Measurements from ENCODE around the gene SLC66A1. TPM values are rescaled to one million over a fixed set of nuclear protein-coding genes. Genes with fewer than 3 reads are reported as not detected.

SLC66A1 gene
- total and polyA plus RNA-seq, 2 donors (not counting 3 experiments of a cell fraction or from before 2014, with no cell fraction given): 15.3 to 32.6 TPM

- dilution Hi-C loops (cut with MboI; ENCODE audit: extremely low pct_ligation_motif_present, low sequenced_read_pairs): no loop called here
- peaks cover 2% of the 10 kb centered on the region for H4K20me1 ChIP-seq (replicated peaks; ENCODE audit: control insufficient read depth, extremely low read depth, insufficient read depth, low read length)
- CTCF ChIA-PET: interaction anchor here (1.6 kb wide), 1 partner anchor 13 kb away, joined by 6 read pairs; no protein-coding TSS in a partner anchor
These were observed 65.9 kb downstream of the SLC66A1 start for GRCh38 chr1:19377812-19378718.

More at GRCh38 chr1:19377812-19378718, 65.9 kb downstream of the SLC66A1 start:
- Histone ChIP-seq H3K79me2 (ENCODE audit: control insufficient read depth, insufficient read depth, low read length) (peaks cover 2% of the 10 kb centered on the region), H3K9me1 (replicated peaks; ENCODE audit: control insufficient read depth, extremely low read depth, insufficient read depth, low read length) (no peaks in the 10 kb centered on the region), H2AFZ (ENCODE audit: low read depth, low read length) (no peak overlapping the region), H3K4me3 (replicated peaks in 1 of 3; ENCODE audit: insufficient read depth in 1 of 3, low read depth in 1 of 3, low read length in 3 of 3) (no peak overlapping the region), H3K4me2 (ENCODE audit: insufficient read depth, low read length) (no peak overlapping the region), H3K36me3 (ENCODE audit: control insufficient read depth in 2 of 2, extremely low read depth in 1 of 2, insufficient read depth in 2 of 2, low read length in 2 of 2) (peaks cover 6 to 42% of the 10 kb centered on the region in 2 experiments), H3K27me3 (ENCODE audit: control insufficient read depth in 2 of 2, insufficient read depth in 2 of 2, low read length in 2 of 2) (no peaks in the 10 kb centered on the region), H3K27ac (ENCODE audit: insufficient read depth, low read depth, low read length) (no peak overlapping the region), H3K4me1 (ENCODE audit: control insufficient read depth, extremely low read depth, insufficient read depth, low read length) (no peaks in the 10 kb centered on the region), H3K9ac (replicated peaks; ENCODE audit: extremely low read depth, insufficient read depth, low read length) (no peak overlapping the region), H3K9me3 (replicated peaks; ENCODE audit: control insufficient read depth, insufficient read depth, low read length) (no peaks in the 10 kb centered on the region)
- DNase-seq (ENCODE audit: low read depth, low spot score) (no peak), FAIRE-seq (no peak)
- POLR2A ChIA-PET: no interaction called here
- TF ChIP-seq MYC (IDR thresholded peaks at IDR 0.05; ENCODE audit: low read depth, low read length): no peak
- no peak for TF ChIP-seq JUN (IDR thresholded peaks at IDR 0.05; ENCODE audit: borderline replicate concordance, insufficient read depth, insufficient read length, low read depth)
- no peak for TF ChIP-seq GATA2 (IDR thresholded peaks at IDR 0.05; ENCODE audit: insufficient read depth, insufficient read length, low read depth, low read length)
- no peak for TF ChIP-seq FOS (IDR thresholded peaks at IDR 0.05; ENCODE audit: borderline replicate concordance, insufficient read depth, low read length)
- TF ChIP-seq EZH2 (IDR thresholded peaks at IDR 0.05; ENCODE audit: borderline replicate concordance, low read depth, low read length, severe bottlenecking): no peak
- no peak for TF ChIP-seq POLR2A (IDR thresholded peaks at IDR 0.05; ENCODE audit: low read depth, low read length)
- TF ChIP-seq CTCF (IDR thresholded peaks at IDR 0.05; ENCODE audit: extremely low read depth in 1 of 2, insufficient read depth in 1 of 2, low read depth in 1 of 2, low read length in 2 of 2): no peak
- no peak for TF ChIP-seq POLR2AphosphoS5 (IDR thresholded peaks at IDR 0.05; ENCODE audit: insufficient read depth, low read depth, low read length)
- TF ChIP-seq MAX (IDR thresholded peaks at IDR 0.05; ENCODE audit: insufficient read depth, insufficient read length): no peak
- intact Hi-C loops (cut with micrococcal nuclease): no loop called here
- BruUV-seq (replicated peaks): no TSS peak

Small RNA genes lying within 50 kb of the gene (small RNA-seq; reads per million reads assigned to genes)
- not detected for gene RNU6-1099P (ENCODE audit: insufficient read depth, insufficient read length, low read depth, low replicate concordance)

Other genes with a start within 250 kb of the SLC66A1 start
- 146 and 150 TPM in 2 replicates for gene UBR4, start 102.1 kb upstream of the SLC66A1 start, total RNA-seq
- 125 and 128 TPM in 2 replicates for gene UBR4, start 102.1 kb upstream of the SLC66A1 start, polyA plus RNA-seq
- gene EMC1, start 60.8 kb upstream of the SLC66A1 start, total RNA-seq: 77.5 and 84.8 TPM in 2 replicates
- gene EMC1, start 60.8 kb upstream of the SLC66A1 start, polyA plus RNA-seq: 164 and 169 TPM in 2 replicates
- 47.7 and 49.4 TPM in 2 replicates for gene MRTO4, start 60.5 kb upstream of the SLC66A1 start, total RNA-seq
- 27.2 and 33.6 TPM in 2 replicates for gene MRTO4, start 60.5 kb upstream of the SLC66A1 start, polyA plus RNA-seq
- gene AKR7A3, start 23.6 kb upstream of the SLC66A1 start, total RNA-seq: 0.49 and 0.85 TPM in 2 replicates
- gene AKR7A3, start 23.6 kb upstream of the SLC66A1 start, polyA plus RNA-seq: 0.50 and 0.51 TPM in 2 replicates
- gene AKR7A2, start 182 bp upstream of the SLC66A1 start, total RNA-seq: 45.2 and 48.0 TPM in 2 replicates
- 69.9 and 70.7 TPM in 2 replicates for gene AKR7A2, start 182 bp upstream of the SLC66A1 start, polyA plus RNA-seq
- 339 and 347 TPM in 2 replicates for gene CAPZB, start 173.2 kb downstream of the SLC66A1 start, total RNA-seq
- 145 and 196 TPM in 2 replicates for gene CAPZB, start 173.2 kb downstream of the SLC66A1 start, polyA plus RNA-seq

Measured in endothelial cell of umbilical vein (primary cell).